Neural progenitor cell (in vitro differentiated cells): ENCODE results near the gene AKIRIN2. TPM values are rescaled to one million over a fixed set of nuclear protein-coding genes. Genes with fewer than 3 reads are reported as not detected.

Source experiments
- DNase-seq: peaks from one replicate; pipeline ENCODE4 v3.0.0-alpha.2; 2016; ENCODE audit warnings: low spot score
- H2AFZ ChIP-seq: fragments of 200-600 bp; sonication (generic); replicated peaks from 2 replicates; pipeline ENCODE4 v1.6.1; 2016; ENCODE audit warnings: antibody characterized with exemption
- H3F3A ChIP-seq: fragments of 200-600 bp; sonication (generic); 2 replicates; pipeline ENCODE4 v1.6.1; 2016; ENCODE audit warnings: antibody characterized with exemption, low read depth
- H3K27ac ChIP-seq: fragments of 200-600 bp; sonication (generic); 2 replicates; pipeline ENCODE4 v1.5.1; 2016; ENCODE audit warnings: mild to moderate bottlenecking
- H3K27me3 ChIP-seq: fragments of 200-600 bp; sonication (generic); 2 replicates; pipeline ENCODE4 v1.6.1; 2016; ENCODE audit warnings: mild to moderate bottlenecking, moderate library complexity
- H3K36me3 ChIP-seq: fragments of 200-600 bp; sonication (generic); 2 replicates; pipeline ENCODE4 v1.5.1; 2016
- H3K4me1 ChIP-seq: fragments of 200-600 bp; sonication (generic); 2 replicates; pipeline ENCODE4 v1.6.1; 2016; ENCODE audit warnings: mixed run types
- H3K4me2 ChIP-seq: fragments of 200-600 bp; sonication (generic); 2 replicates; pipeline ENCODE4 v1.6.1; 2016
- H3K4me3 ChIP-seq: fragments of 200-600 bp; sonication (generic); 2 replicates; pipeline ENCODE4 v1.5.1; 2016
- H3K79me2 ChIP-seq: fragments of 200-600 bp; sonication (generic); 2 replicates; pipeline ENCODE4 v1.6.1; 2016; ENCODE audit warnings: low read depth
- H3K9ac ChIP-seq: fragments of 200-600 bp; sonication (generic); 2 replicates; pipeline ENCODE4 v1.6.1; 2016
- H3K9me3 ChIP-seq: fragments of 200-600 bp; sonication (generic); 2 replicates; pipeline ENCODE4 v1.5.1; 2016; ENCODE audit warnings: low read depth
- H4K20me1 ChIP-seq: fragments of 200-600 bp; sonication (generic); 2 replicates; pipeline ENCODE4 v1.6.1; 2016; ENCODE audit warnings: low read depth
- H3K27ac Mint-ChIP-seq: 3 replicates; pipeline ENCODE4 v1.8.0; 2021; ENCODE audit warnings: mixed read lengths
- H3K27me3 Mint-ChIP-seq: 2 replicates; pipeline ENCODE4 v1.8.0; 2022; ENCODE audit warnings: low read depth, mild to moderate bottlenecking, inconsistent platforms, moderate library complexity, mixed read lengths; ENCODE audit not compliant: insufficient read depth
- H3K36me3 Mint-ChIP-seq: 3 replicates; pipeline ENCODE4 v1.8.0; 2021; ENCODE audit warnings: mixed read lengths
- H3K4me1 Mint-ChIP-seq: 3 replicates; pipeline ENCODE4 v1.8.0; 2021; ENCODE audit warnings: mixed read lengths
- H3K4me3 Mint-ChIP-seq: 3 replicates; pipeline ENCODE4 v1.8.0; 2021; ENCODE audit warnings: mild to moderate bottlenecking, moderate library complexity, mixed read lengths
- H3K9me3 Mint-ChIP-seq: 3 replicates; pipeline ENCODE4 v1.8.0; 2020; ENCODE audit warnings: mixed read lengths
- EZH2 ChIP-seq: fragments of 200-600 bp; sonication (generic); IDR thresholded peaks from 2 replicates; pipeline ENCODE4 v1.6.1; 2017; ENCODE audit warnings: antibody characterized with exemption, mild to moderate bottlenecking, moderate library complexity
- EZH2phosphoT487 ChIP-seq: fragments of 200-600 bp; sonication (generic); IDR thresholded peaks from 2 replicates; pipeline ENCODE4 v1.6.1; 2017; ENCODE audit warnings: antibody characterized with exemption
- total RNA-seq: library from RNA; depleted of rRNA; stranded (reverse); fragments of >200 nt; gene quantifications from 2 replicates; pipeline ENCODE4 v1.2.3, GENCODE V29; 2015; ENCODE audit warnings: low replicate concordance
- TF ChIP-seq, protein P1 (sequence below): fragments of 200-600 bp; sonication (generic); IDR thresholded peaks from 2 replicates; pipeline ENCODE4 v1.5.1; 2017; ENCODE audit warnings: antibody characterized with exemption, mild to moderate bottlenecking

AKIRIN2 gene
- total RNA-seq, 1 donor from 2014 or later: 76.7 TPM

DNA sequence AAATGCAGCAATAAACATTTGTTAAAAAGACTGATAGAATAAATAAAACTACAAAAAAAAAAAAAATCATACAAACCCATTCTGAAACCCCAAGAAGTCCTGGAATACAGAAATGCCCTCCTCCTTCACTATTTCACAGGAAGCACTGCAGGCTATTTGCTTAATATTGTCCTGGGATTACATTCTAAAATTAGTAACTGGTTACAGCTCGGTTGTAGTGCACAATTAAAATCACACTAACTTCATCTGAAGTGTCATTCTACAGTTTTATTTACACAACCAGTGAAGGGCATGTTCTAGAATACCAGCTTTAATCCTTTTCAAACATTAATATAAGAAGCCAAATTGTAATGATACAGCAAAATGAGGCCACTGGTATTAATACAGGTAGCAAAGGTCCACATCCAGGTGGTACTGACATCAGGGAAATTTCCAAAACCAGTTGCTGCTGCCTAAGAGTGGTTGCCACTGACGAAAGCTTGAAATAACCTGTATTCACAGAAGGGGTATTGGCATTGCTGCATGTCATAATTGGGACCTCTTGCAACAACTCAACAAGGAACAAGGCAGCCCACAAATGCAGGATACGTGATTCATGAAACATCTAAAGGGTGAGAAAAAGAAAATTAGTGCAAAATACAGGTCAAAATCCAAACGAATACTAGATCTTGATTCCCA, 26.9 kb downstream of the AKIRIN2 start:
- Mint-ChIP-seq H3K4me1 (no peaks in the 10 kb centered on the region), H3K36me3 (peaks cover 36% of the 10 kb centered on the region), H3K27ac (no peak overlapping the region), H3K4me3 (no peak overlapping the region), H3K9me3 (no peaks in the 10 kb centered on the region), H3K27me3 (no peaks in the 10 kb centered on the region)
- peaks cover 19% of the 10 kb centered on the region for H4K20me1 ChIP-seq
- no peaks in the 10 kb centered on the region for H3K9me3 ChIP-seq
- TF ChIP-seq EZH2phosphoT487: no peak
- TF ChIP-seq, protein P1, sequence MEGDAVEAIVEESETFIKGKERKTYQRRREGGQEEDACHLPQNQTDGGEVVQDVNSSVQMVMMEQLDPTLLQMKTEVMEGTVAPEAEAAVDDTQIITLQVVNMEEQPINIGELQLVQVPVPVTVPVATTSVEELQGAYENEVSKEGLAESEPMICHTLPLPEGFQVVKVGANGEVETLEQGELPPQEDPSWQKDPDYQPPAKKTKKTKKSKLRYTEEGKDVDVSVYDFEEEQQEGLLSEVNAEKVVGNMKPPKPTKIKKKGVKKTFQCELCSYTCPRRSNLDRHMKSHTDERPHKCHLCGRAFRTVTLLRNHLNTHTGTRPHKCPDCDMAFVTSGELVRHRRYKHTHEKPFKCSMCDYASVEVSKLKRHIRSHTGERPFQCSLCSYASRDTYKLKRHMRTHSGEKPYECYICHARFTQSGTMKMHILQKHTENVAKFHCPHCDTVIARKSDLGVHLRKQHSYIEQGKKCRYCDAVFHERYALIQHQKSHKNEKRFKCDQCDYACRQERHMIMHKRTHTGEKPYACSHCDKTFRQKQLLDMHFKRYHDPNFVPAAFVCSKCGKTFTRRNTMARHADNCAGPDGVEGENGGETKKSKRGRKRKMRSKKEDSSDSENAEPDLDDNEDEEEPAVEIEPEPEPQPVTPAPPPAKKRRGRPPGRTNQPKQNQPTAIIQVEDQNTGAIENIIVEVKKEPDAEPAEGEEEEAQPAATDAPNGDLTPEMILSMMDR: no peak
- no peak for TF ChIP-seq EZH2
- H3K36me3 ChIP-seq: peaks cover 28% of the 10 kb centered on the region
- no peak overlapping the region for H3K27ac ChIP-seq
- H2AFZ ChIP-seq: no peak overlapping the region
- DNase-seq: no peak
- H3K9ac ChIP-seq: no peak overlapping the region
- H3K4me2 ChIP-seq: no peak overlapping the region
- peaks cover 30% of the 10 kb centered on the region for H3K79me2 ChIP-seq
- peaks cover 31% of the 10 kb centered on the region for H3F3A ChIP-seq
- peaks cover 8% of the 10 kb centered on the region for H3K4me1 ChIP-seq
- H3K4me3 ChIP-seq: no peak overlapping the region
- H3K27me3 ChIP-seq: no peaks in the 10 kb centered on the region

- peaks cover 11% of the 10 kb centered on the region for H4K20me1 ChIP-seq
- no peak overlapping the region for H3K27ac ChIP-seq
- H3K79me2 ChIP-seq: peaks cover 21% of the 10 kb centered on the region
- no peak overlapping the region for H3K4me3 ChIP-seq
- Mint-ChIP-seq H3K9me3 (no peaks in the 10 kb centered on the region), H3K27ac (no peak overlapping the region), H3K36me3 (peaks cover 36% of the 10 kb centered on the region), H3K27me3 (no peaks in the 10 kb centered on the region), H3K4me1 (no peaks in the 10 kb centered on the region), H3K4me3 (no peak overlapping the region)
- no peak for DNase-seq
- no peak overlapping the region for H3K4me2 ChIP-seq
- peaks cover 37% of the 10 kb centered on the region for H3F3A ChIP-seq
- no peaks in the 10 kb centered on the region for H3K27me3 ChIP-seq
- no peak for TF ChIP-seq EZH2
- no peak for TF ChIP-seq EZH2phosphoT487
- TF ChIP-seq, protein P1: no peak
- no peak overlapping the region for H2AFZ ChIP-seq
- H3K4me1 ChIP-seq: peaks cover 8% of the 10 kb centered on the region
- no peak overlapping the region for H3K9ac ChIP-seq
- H3K9me3 ChIP-seq: no peaks in the 10 kb centered on the region
- H3K36me3 ChIP-seq: peaks cover 28% of the 10 kb centered on the region
Measured at GRCh38 chr6:87674290-87674689, 27.7 kb downstream of the AKIRIN2 start.

- peaks cover 37% of the 10 kb centered on the region for H3F3A ChIP-seq
- H2AFZ ChIP-seq: no peak overlapping the region
- peaks cover 3% of the 10 kb centered on the region for H4K20me1 ChIP-seq
- H3K4me3 Mint-ChIP-seq: no peak overlapping the region
- no peak for DNase-seq
- no peak for TF ChIP-seq EZH2
- TF ChIP-seq, protein P1: no peak
- TF ChIP-seq EZH2phosphoT487: no peak
- peaks cover 12% of the 10 kb centered on the region for H3K79me2 ChIP-seq
- no peaks in the 10 kb centered on the region for H3K4me1 Mint-ChIP-seq
- no peak overlapping the region for H3K27ac Mint-ChIP-seq
- H3K4me1 ChIP-seq: peaks cover 8% of the 10 kb centered on the region
- H3K27ac ChIP-seq: no peak overlapping the region
- no peaks in the 10 kb centered on the region for H3K27me3 Mint-ChIP-seq
- no peak overlapping the region for H3K9ac ChIP-seq
- H3K9me3 Mint-ChIP-seq: no peaks in the 10 kb centered on the region
- H3K4me3 ChIP-seq: no peak overlapping the region
- H3K27me3 ChIP-seq: no peaks in the 10 kb centered on the region
- peaks cover 28% of the 10 kb centered on the region for H3K36me3 ChIP-seq
- peaks cover 36% of the 10 kb centered on the region for H3K36me3 Mint-ChIP-seq
- no peaks in the 10 kb centered on the region for H3K9me3 ChIP-seq
- H3K4me2 ChIP-seq: no peak overlapping the region
Measured at GRCh38 chr6:87673237-87673636, 28.8 kb downstream of the AKIRIN2 start.
